H7 (cell line): Measurements from ENCODE around the gene SLC4A4. TPM values are rescaled to one million over a fixed set of nuclear protein-coding genes. Genes with fewer than 3 reads are reported as not detected.

Experiments
- DNase-seq: peaks from one replicate; pipeline ENCODE4 v3.0.0; 2012
- H3K27me3 ChIP-seq: 2 replicates; pipeline ENCODE4 v1.6.0; 2011; ENCODE audit warnings: mild to moderate bottlenecking, low read length; ENCODE audit not compliant: control insufficient read depth, insufficient read depth
- H3K36me3 ChIP-seq: replicated peaks from 2 replicates; pipeline ENCODE4 v1.5.1; 2011; ENCODE audit warnings: low read length; ENCODE audit not compliant: control insufficient read depth, insufficient read depth
- H3K4me3 ChIP-seq: 2 replicates; pipeline ENCODE4 v1.5.1; 2011; ENCODE audit warnings: low read depth, mild to moderate bottlenecking, control low read depth, low read length, moderate library complexity; ENCODE audit not compliant: insufficient read depth
- total RNA-seq: library from RNA; depleted of rRNA; stranded (reverse); fragments of >200 nt; shearing (Covaris generic); gene quantifications from 2 replicates; pipeline ENCODE4 v1.2.3, GENCODE V29; 2014; rRNA removed

Gene SLC4A4
- 0.55 and 0.78 TPM in 2 replicates for total RNA-seq

DNA sequence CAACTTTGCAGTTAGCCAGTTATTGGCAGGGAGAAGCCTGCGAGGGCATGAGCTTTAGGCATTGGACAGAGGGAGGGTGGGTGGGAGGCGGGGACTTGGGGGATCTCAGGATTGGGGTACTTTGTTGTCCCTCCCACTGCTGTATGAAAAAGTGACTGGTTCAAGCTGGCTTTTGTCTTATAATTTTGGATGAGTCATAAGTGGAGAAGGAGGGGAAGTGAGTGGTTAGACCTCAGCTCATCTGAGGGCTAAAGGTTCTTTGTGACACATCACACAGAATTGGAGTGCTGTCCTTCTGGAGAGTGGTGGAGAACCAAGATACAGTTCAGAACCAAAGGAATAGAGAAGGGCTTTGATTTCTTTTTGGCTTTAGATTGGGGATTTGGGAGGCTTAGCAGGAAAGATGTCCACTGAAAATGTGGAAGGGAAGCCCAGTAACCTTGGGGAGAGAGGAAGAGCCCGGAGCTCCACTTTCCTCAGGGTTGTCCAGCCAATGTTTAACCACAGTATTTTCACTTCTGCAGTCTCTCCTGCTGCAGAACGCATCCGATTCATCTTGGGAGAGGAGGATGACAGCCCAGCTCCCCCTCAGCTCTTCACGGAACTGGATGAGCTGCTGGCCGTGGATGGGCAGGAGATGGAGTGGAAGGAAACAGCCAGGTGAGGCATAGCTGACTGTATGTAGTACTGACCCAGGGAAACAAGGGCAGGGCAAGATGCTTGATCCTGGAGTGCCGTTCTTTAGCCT lies at the start of gene SLC4A4:
TSS of gene SLC4A4 (plus strand) at position 175 of the 748 bp plus-strand sequence.
- DNase-seq: no peak
- no peak within 1 kb of the TSS for H3K4me3 ChIP-seq
- H3K36me3 ChIP-seq: no peaks in the 10 kb centered on the region
- no peaks in the 10 kb centered on the region for H3K27me3 ChIP-seq

DNA sequence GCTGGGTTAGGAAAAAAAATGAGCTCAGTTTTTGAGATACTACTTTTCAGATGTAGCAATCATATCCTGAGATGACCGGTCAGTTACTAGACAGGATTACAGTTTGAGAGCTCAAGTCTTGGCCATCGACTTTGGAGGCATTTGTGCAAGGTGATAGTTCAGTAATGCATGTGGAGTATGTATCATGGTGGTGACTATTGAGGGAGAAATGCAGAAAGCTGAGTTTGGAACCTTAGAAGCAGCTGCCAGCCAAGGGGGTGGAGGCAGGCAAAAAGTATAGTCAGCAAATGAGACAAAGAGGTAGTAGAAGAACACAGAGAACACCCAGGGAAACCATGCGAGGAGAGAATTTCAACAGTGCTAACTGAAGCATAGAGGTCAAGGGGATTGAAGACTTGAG lies 48.7 kb upstream of the SLC4A4 start:
- no peaks in the 10 kb centered on the region for H3K36me3 ChIP-seq
- DNase-seq: no peak
- no peak overlapping the region for H3K4me3 ChIP-seq
- no peaks in the 10 kb centered on the region for H3K27me3 ChIP-seq

DNA sequence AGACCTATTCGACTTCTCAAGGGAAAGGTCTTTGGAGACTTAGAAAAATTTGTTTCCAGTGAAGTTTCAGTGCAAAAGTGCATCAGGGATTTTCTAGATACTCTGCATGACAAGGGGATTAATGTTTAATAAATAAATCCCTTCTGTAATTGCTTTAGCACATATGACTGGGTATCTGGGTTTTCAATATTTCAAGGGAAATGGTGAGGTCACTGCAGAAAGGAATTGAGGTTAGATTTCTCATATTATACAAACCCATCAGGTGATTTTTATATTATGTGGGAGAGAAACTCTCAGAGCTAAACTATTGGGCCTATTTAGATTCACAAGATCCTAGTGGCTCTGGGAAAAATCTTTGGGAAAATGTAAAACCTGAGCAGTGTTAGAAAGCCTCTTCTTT lies 48.3 kb upstream of the SLC4A4 start:
- H3K27me3 ChIP-seq: no peaks in the 10 kb centered on the region
- no peak overlapping the region for H3K4me3 ChIP-seq
- no peak for DNase-seq
- no peaks in the 10 kb centered on the region for H3K36me3 ChIP-seq

DNA sequence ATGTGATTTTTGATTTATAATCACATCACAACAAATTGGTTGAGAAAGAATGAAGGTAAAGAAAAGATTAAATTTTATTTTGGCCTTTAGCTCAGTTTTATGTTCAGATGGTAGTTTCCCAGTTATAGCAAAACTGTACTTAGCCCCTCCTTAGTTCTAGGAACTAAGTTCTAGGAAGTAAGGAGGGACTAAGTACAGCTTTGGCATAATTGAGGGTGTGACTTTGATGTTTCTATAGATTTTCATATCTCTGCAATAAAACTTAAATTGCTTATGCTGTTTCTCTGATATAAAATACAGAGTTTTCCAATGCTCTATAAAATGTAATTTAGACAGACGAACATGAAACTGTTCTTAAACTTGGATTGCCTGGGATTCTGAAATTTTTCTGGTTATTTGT lies 46.6 kb upstream of the SLC4A4 start:
- DNase-seq: no peak
- no peaks in the 10 kb centered on the region for H3K27me3 ChIP-seq
- no peak overlapping the region for H3K4me3 ChIP-seq
- H3K36me3 ChIP-seq: no peaks in the 10 kb centered on the region

DNA sequence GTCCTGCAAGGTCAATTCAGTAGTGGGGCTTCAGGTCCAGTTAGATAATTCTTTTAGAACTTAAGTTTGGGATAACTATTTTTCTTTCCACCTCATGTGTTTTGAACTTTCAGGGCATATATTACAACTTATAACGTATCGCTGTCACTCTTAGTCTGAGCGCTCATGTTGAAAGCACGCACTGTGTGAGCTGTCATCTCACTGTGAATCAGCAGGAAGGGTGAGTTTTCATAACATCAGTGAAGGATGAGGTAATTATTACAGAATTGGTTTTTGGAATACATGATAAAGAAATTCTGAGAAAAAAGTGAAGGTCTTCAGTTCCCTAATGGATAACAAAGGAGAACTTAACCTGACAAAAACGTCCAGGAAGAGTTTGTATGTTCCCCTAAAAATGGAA lies 45.1 kb upstream of the SLC4A4 start:
- Histone ChIP-seq H3K36me3 (no peaks in the 10 kb centered on the region), H3K4me3 (no peak overlapping the region), H3K27me3 (no peaks in the 10 kb centered on the region)
- DNase-seq: no peak

DNA sequence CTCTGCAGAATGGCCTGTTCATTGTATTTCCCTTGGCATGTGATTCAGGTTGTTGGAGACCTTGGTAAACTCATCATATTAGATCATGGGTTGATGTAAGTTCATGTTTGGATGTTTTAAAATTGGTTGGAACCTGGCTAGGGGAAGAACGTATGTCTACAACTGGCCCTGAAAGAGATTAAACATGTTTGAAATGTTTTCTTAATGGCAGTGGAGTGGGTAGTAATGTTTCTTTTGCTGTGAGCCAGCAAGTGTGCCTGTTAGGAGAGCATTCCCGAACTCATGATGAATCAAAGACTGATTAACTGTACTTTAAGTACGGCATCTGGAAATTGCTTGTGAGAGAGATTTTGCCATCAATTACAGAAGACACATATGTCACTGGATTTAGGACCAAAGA lies 44.5 kb upstream of the SLC4A4 start:
- H3K4me3 ChIP-seq: no peak overlapping the region
- no peaks in the 10 kb centered on the region for H3K27me3 ChIP-seq
- DNase-seq: no peak
- no peaks in the 10 kb centered on the region for H3K36me3 ChIP-seq

DNA sequence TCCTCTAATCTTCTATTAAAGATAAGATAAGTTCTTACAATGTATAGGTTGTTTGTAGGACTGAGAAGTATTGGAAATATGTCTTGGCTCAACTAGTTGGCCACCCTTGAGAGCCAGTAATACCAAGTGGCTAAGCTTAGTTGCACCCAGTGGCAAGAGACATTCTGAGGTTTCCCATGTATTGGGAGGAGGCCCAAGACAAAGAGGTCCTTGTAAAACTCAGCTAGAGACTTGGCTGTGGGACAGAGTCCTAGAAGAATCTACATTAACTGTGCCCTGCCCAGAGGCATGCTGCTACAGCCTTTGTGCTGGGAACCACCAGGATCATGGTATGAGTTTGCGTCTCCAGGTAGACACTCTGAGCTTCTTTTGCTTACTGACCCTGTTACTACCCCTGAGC lies 41.9 kb upstream of the SLC4A4 start:
- DNase-seq: no peak
- H3K4me3 ChIP-seq: no peak overlapping the region
- H3K27me3 ChIP-seq: no peaks in the 10 kb centered on the region
- no peaks in the 10 kb centered on the region for H3K36me3 ChIP-seq

DNA sequence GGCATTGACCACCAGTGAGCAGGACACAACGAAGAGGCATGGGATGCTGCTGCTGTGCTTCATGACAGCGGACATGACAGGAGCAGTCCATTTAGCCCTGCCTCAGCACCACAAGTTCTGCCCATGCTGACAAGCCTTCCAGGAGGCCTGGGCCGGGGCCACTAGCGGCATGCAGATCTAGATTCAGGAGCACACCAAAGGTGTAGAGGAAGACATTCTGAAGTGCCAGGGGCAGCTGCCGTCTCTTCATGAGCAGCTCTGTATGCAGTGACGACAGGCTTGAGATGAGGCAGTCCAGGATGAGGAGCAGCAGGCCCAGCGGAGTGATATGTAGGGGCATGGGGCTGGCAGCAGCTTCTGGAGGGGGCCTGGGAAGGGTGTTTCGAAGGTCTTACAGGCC lies 38.5 kb upstream of the SLC4A4 start:
- Histone ChIP-seq H3K4me3 (no peak overlapping the region), H3K27me3 (no peaks in the 10 kb centered on the region), H3K36me3 (no peaks in the 10 kb centered on the region)
- DNase-seq: no peak

DNA sequence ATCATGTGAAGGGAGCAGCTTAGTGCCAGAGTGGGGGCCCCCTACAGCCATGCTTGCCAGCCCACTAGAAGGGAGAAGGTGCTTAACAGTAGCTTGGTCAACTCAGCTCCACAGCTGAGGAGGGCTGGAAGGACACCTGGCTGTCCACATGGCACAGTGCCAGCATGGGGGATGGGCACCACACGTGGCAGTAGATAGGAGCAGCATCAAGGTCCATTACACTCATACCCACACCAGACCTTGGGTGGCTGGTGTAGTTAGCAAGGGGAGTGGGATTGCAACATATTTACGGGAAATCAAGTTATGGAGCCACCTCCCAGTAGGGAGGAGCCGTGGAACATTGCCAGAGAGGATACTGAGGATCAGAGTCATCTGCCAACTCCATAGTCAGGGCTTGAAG lies 37.9 kb upstream of the SLC4A4 start:
- H3K4me3 ChIP-seq: no peak overlapping the region
- H3K27me3 ChIP-seq: no peaks in the 10 kb centered on the region
- H3K36me3 ChIP-seq: no peaks in the 10 kb centered on the region
- DNase-seq: no peak

DNA sequence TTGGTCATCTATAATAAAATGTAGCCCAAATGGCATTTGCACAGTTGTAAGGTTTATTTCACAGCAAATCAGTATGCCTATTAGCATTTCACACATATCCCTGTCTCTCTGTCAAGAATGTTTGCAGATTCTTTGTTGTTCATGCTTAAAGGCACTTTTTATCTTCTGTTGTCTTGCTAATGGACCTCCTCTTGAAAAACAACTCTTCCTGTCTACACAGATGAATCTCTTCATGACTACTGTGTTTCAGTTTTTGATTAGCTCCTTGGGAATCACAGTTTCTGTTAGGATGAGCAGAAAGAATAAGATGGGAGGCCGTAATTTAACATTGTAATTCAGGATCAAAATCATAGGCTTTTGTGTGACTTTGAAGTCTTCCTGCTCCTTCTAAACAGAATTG lies 35.5 kb upstream of the SLC4A4 start:
- H3K4me3 ChIP-seq: no peak overlapping the region
- H3K27me3 ChIP-seq: no peaks in the 10 kb centered on the region
- DNase-seq: peak; percentile 8

DNA sequence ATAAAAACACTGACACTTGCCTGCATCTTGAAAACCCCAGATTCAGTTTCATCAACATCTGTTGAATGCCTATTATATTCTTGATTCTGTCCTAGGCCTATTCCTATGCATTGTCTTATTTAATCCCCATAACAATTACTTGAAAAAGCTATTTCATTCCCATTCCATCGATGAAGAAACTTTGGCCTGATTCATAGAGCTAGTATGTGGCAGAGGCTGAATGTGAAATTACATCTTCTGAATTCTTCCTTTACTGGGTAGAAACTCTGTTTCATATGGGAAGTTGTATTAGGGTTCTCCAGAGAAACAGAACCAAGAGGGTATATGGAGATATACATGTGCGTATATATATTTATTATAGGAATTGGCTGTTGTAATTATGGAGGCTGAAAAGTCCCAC lies 35.0 kb upstream of the SLC4A4 start:
- Histone ChIP-seq H3K27me3 (no peaks in the 10 kb centered on the region), H3K4me3 (no peak overlapping the region), H3K36me3 (no peaks in the 10 kb centered on the region)
- DNase-seq: no peak

More for the DNA sequence above, 35.5 kb upstream of the SLC4A4 start:
- H3K36me3 ChIP-seq: no peaks in the 10 kb centered on the region

DNA sequence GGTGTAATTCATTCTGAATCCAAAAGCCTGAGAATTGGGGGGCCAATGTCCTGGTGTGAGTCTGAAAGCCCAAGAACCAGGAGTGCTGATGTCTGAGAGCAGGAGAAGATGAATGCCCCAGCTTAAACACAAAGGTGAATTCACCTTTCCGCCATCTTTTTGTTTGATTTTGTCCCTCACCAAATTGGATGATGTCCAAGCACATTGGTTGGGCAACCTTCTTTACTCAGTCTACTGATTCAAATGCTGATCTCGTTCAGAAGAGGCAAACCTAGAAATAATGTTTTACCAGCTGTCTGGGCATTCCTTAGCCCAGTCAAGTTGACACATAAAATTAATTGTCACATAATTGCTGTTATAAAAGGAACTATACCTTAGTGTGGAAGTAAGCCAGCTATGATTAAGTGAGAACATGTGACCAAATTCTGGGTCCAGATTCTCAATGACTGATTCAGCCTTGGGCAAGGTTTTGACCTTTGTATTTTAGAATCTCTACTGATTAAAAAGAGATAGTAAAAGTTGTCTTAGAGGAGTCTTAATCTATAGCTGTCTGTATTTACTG lies 34.5 kb upstream of the SLC4A4 start:
- Histone ChIP-seq H3K4me3 (no peak overlapping the region), H3K36me3 (no peaks in the 10 kb centered on the region), H3K27me3 (no peaks in the 10 kb centered on the region)
- no peak for DNase-seq

DNA sequence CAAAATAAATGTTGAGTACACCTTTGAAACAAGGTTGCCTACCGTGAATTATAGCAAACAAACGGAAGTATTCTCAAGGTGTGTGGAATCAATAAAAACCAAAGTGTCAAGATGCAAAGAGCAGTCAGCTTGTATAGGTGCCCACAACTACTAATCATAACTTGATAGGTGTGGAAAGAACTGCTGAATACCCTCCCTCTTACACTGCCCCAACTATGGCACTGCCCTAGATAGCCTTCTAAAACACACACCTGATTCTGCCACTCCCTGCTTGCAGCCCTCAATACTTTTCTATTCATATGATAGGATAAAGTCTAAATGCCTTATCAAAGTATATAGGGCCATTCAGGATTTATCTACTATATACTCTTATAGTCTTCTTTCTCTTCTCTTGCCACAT lies 31.1 kb upstream of the SLC4A4 start:
- DNase-seq: no peak
- no peaks in the 10 kb centered on the region for H3K27me3 ChIP-seq
- H3K36me3 ChIP-seq: no peaks in the 10 kb centered on the region
- H3K4me3 ChIP-seq: no peak overlapping the region

DNA sequence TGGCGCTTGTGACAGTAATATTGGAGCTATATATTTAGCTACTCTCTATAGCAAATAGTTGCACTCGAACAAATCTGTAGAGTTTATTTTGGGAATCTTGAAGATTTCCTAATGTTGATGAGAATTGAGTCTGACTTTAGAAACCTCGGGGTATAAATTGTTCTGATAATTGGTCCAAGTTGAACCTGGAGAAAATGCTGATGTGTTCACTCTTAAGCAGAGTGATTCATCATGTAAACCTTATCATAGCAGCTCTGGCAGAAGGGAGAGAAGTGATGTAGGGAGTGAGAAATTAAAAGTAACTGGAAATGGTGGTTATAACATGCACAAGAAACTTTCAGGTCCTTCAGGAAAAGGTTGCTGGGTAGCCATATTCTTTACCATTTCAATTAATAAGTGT lies 16.4 kb upstream of the SLC4A4 start:
- Histone ChIP-seq H3K27me3 (no peaks in the 10 kb centered on the region), H3K36me3 (no peaks in the 10 kb centered on the region), H3K4me3 (no peak overlapping the region)
- no peak for DNase-seq

DNA sequence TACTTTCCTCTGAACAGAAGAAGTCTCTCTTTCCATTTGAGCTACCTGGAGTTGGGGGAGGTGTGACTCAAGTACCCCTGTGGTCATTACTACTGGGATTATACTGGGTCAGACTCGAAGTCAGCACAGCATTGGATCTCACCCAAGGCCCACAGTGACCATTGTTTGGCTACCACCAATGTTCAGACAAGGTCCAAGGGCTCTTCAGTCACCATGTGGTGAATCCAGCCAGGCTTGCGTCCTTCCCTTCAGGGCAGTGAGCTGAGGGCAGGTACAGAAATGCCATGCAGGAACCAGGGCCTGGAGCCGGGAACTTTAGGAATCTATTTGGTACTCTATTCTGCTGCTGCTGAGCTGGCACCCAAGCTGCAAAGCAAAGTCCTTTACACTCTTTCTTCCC lies 5.5 kb upstream of the SLC4A4 start:
- Histone ChIP-seq H3K27me3 (no peaks in the 10 kb centered on the region), H3K4me3 (no peak overlapping the region), H3K36me3 (no peaks in the 10 kb centered on the region)
- DNase-seq: no peak
